ENCODE data around the gene SMIM15.

DNA sequence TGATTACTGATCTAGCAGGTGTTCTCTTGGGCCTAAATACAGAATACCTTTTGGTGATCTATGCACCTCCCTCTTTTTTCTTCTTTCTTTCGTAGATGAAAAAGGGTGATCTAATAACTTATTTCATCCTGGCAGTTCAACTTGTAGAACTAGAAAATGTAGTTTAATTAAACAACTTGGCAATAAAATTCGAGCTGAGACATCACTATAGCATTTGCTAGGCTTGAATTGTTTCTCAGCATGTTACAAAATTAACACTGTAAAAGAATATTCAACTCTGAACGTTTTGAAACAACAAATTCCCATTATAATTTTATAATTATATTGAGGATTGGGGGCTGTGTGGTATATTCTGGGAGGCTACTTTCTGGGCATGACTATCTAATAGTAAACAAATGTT is 19.5 kb downstream of the SMIM15 start:
- TF ChIP-seq, protein P1, sequence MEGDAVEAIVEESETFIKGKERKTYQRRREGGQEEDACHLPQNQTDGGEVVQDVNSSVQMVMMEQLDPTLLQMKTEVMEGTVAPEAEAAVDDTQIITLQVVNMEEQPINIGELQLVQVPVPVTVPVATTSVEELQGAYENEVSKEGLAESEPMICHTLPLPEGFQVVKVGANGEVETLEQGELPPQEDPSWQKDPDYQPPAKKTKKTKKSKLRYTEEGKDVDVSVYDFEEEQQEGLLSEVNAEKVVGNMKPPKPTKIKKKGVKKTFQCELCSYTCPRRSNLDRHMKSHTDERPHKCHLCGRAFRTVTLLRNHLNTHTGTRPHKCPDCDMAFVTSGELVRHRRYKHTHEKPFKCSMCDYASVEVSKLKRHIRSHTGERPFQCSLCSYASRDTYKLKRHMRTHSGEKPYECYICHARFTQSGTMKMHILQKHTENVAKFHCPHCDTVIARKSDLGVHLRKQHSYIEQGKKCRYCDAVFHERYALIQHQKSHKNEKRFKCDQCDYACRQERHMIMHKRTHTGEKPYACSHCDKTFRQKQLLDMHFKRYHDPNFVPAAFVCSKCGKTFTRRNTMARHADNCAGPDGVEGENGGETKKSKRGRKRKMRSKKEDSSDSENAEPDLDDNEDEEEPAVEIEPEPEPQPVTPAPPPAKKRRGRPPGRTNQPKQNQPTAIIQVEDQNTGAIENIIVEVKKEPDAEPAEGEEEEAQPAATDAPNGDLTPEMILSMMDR (IDR thresholded peaks at IDR 0.05; ENCODE audit: low read depth, low read length): no peak
- no peak for TF ChIP-seq POLR2A (IDR thresholded peaks at IDR 0.05; ENCODE audit: extremely low read depth, insufficient read length)
- no peak for TF ChIP-seq MYC (IDR thresholded peaks at IDR 0.05; ENCODE audit: low read depth, low read length)
- TF ChIP-seq, protein P2, sequence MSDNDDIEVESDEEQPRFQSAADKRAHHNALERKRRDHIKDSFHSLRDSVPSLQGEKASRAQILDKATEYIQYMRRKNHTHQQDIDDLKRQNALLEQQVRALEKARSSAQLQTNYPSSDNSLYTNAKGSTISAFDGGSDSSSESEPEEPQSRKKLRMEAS (IDR thresholded peaks at IDR 0.05; ENCODE audit: low read depth, low read length): no peak
